GM23338 (cell line): Measurements from ENCODE around the gene SOX13. TPM values are rescaled to one million over a fixed set of nuclear protein-coding genes. Genes with fewer than 3 reads are reported as not detected.
A peak's percentile ranks its signal among the peaks of the same experiment; 100 is the strongest.

ENCODE experiments used
- ATAC-seq: fragments of 200-7000 bp; cut with Tn5 transposase; 3 replicates; pipeline ENCODE4 v1.9.1; 2020
- DNase-seq: peaks from one replicate; pipeline ENCODE4 v3.0.0-alpha.2; 2015; ENCODE audit warnings: low spot score
- H2AFZ ChIP-seq: fragments of 200-600 bp; sonication (generic); 2 replicates; pipeline ENCODE4 v1.8.0; 2016; ENCODE audit warnings: antibody characterized with exemption, mild to moderate bottlenecking, moderate library complexity
- H3F3A ChIP-seq: fragments of 200-600 bp; sonication (generic); replicated peaks from 2 replicates; pipeline ENCODE4 v1.8.0; 2017; ENCODE audit warnings: antibody characterized with exemption, mixed run types, low read depth
- H3K27ac ChIP-seq: fragments of 200-600 bp; sonication (generic); 2 replicates; pipeline ENCODE4 v1.6.1; 2016; ENCODE audit warnings: low read depth
- H3K27me3 ChIP-seq: fragments of 200-600 bp; sonication (generic); 2 replicates; pipeline ENCODE4 v1.8.0; 2016; ENCODE audit warnings: mild to moderate bottlenecking, mixed run types, moderate library complexity; ENCODE audit not compliant: insufficient read depth
- H3K36me3 ChIP-seq: fragments of 200-600 bp; sonication (generic); 2 replicates; pipeline ENCODE4 v1.8.0; 2016; ENCODE audit warnings: mild to moderate bottlenecking; ENCODE audit not compliant: insufficient read depth
- H3K4me1 ChIP-seq: fragments of 200-600 bp; sonication (generic); 2 replicates; pipeline ENCODE4 v1.8.0; 2016; ENCODE audit warnings: mild to moderate bottlenecking, moderate library complexity; ENCODE audit not compliant: insufficient read depth
- H3K4me2 ChIP-seq: fragments of 200-600 bp; sonication (generic); 2 replicates; pipeline ENCODE4 v1.7.1; 2017; ENCODE audit warnings: mixed run types
- H3K4me3 ChIP-seq: fragments of 200-600 bp; sonication (generic); 2 replicates; pipeline ENCODE4 v1.6.1; 2016; ENCODE audit warnings: mixed run types
- H3K79me2 ChIP-seq: fragments of 200-600 bp; sonication (generic); replicated peaks from 2 replicates; pipeline ENCODE4 v1.8.0; 2017; ENCODE audit warnings: mild to moderate bottlenecking; ENCODE audit not compliant: insufficient read depth
- H3K9me2 ChIP-seq: fragments of 200-600 bp; sonication (generic); 2 replicates; pipeline ENCODE4 v1.8.0; 2017; ENCODE audit not compliant: insufficient read depth
- H4K20me1 ChIP-seq: fragments of 200-600 bp; sonication (generic); replicated peaks from 2 replicates; pipeline ENCODE4 v1.8.0; 2017; ENCODE audit warnings: mild to moderate bottlenecking; ENCODE audit not compliant: insufficient read depth
- H3K27ac Mint-ChIP-seq: 2 replicates; pipeline ENCODE4 v1.8.0; 2020; ENCODE audit warnings: inconsistent platforms, mild to moderate bottlenecking, moderate library complexity, mixed read lengths
- H3K27me3 Mint-ChIP-seq: 3 replicates; pipeline ENCODE4 v1.8.0; 2022; ENCODE audit warnings: low read depth, mild to moderate bottlenecking, moderate library complexity, mixed read lengths, inconsistent platforms; ENCODE audit not compliant: insufficient read depth, poor library complexity
- H3K36me3 Mint-ChIP-seq: 3 replicates; pipeline ENCODE4 v1.8.0; 2021; ENCODE audit warnings: low read depth, mild to moderate bottlenecking, inconsistent platforms, moderate library complexity, mixed read lengths
- H3K4me1 Mint-ChIP-seq: 3 replicates; pipeline ENCODE4 v1.8.0; 2020; ENCODE audit warnings: mild to moderate bottlenecking, inconsistent platforms, mixed read lengths
- H3K4me3 Mint-ChIP-seq: 3 replicates; pipeline ENCODE4 v1.8.0; 2021; ENCODE audit warnings: moderate library complexity, mild to moderate bottlenecking, inconsistent platforms, mixed read lengths
- H3K9me3 Mint-ChIP-seq: 3 replicates; pipeline ENCODE4 v1.8.0; 2020; ENCODE audit warnings: moderate library complexity, mild to moderate bottlenecking, inconsistent platforms, mixed read lengths
- CREB1 ChIP-seq: fragments of 250-450 bp; sonication (Bioruptor Pico); IDR thresholded peaks from 2 replicates; pipeline ENCODE4 v1.5.0; 2020; ENCODE audit warnings: low read depth, mild to moderate bottlenecking, moderate library complexity
- NANOG ChIP-seq: IDR thresholded peaks from 2 replicates; pipeline ENCODE4 v1.6.1; 2016; ENCODE audit warnings: antibody characterized with exemption, borderline replicate concordance
- POLR2AphosphoS5 ChIP-seq: IDR thresholded peaks from 2 replicates; pipeline ENCODE4 v1.6.1; 2016; ENCODE audit warnings: antibody characterized with exemption, low read depth
- REST ChIP-seq: IDR thresholded peaks from one replicate; pipeline ENCODE4 v1.6.1; 2018; ENCODE audit warnings: antibody characterized with exemption; ENCODE audit not compliant: unreplicated experiment
- polyA plus RNA-seq: library from polyadenylated mRNA; unstranded; fragments of >200 nt; fragmentation: Nextera tagmentation; extraction: Ambion mirVana; gene quantifications from 2 replicates; pipeline ENCODE4 v1.2.1, GENCODE V29; 2016
- total RNA-seq: library from RNA; depleted of rRNA; stranded (reverse); fragments of >200 nt; shearing (Covaris generic); gene quantifications from 2 replicates; pipeline ENCODE4 v1.2.3, GENCODE V29; 2014
- TF ChIP-seq, protein P1 (sequence below): fragments of 250-450 bp; sonication (Bioruptor Pico); IDR thresholded peaks from 2 replicates; pipeline ENCODE4 v1.5.0; 2020; ENCODE audit warnings: mild to moderate bottlenecking, moderate library complexity

The SOX13 gene
- total and polyA plus RNA-seq, 2 experiments from 2014 or later, result 28.6 to 123 TPM

GRCh38 chr1:204091066-204091465 is 18.2 kb downstream of the SOX13 start:
- peak overlapping the region; percentile 60; the same call in 1 of the 2 replicates for H3K4me2 ChIP-seq
- no peak overlapping the region for H3K27ac Mint-ChIP-seq
- H3K27me3 Mint-ChIP-seq, result peaks cover 9% of the 10 kb centered on the region

More at GRCh38 chr1:204091066-204091465, 18.2 kb downstream of the SOX13 start:
- TF ChIP-seq, protein P1, sequence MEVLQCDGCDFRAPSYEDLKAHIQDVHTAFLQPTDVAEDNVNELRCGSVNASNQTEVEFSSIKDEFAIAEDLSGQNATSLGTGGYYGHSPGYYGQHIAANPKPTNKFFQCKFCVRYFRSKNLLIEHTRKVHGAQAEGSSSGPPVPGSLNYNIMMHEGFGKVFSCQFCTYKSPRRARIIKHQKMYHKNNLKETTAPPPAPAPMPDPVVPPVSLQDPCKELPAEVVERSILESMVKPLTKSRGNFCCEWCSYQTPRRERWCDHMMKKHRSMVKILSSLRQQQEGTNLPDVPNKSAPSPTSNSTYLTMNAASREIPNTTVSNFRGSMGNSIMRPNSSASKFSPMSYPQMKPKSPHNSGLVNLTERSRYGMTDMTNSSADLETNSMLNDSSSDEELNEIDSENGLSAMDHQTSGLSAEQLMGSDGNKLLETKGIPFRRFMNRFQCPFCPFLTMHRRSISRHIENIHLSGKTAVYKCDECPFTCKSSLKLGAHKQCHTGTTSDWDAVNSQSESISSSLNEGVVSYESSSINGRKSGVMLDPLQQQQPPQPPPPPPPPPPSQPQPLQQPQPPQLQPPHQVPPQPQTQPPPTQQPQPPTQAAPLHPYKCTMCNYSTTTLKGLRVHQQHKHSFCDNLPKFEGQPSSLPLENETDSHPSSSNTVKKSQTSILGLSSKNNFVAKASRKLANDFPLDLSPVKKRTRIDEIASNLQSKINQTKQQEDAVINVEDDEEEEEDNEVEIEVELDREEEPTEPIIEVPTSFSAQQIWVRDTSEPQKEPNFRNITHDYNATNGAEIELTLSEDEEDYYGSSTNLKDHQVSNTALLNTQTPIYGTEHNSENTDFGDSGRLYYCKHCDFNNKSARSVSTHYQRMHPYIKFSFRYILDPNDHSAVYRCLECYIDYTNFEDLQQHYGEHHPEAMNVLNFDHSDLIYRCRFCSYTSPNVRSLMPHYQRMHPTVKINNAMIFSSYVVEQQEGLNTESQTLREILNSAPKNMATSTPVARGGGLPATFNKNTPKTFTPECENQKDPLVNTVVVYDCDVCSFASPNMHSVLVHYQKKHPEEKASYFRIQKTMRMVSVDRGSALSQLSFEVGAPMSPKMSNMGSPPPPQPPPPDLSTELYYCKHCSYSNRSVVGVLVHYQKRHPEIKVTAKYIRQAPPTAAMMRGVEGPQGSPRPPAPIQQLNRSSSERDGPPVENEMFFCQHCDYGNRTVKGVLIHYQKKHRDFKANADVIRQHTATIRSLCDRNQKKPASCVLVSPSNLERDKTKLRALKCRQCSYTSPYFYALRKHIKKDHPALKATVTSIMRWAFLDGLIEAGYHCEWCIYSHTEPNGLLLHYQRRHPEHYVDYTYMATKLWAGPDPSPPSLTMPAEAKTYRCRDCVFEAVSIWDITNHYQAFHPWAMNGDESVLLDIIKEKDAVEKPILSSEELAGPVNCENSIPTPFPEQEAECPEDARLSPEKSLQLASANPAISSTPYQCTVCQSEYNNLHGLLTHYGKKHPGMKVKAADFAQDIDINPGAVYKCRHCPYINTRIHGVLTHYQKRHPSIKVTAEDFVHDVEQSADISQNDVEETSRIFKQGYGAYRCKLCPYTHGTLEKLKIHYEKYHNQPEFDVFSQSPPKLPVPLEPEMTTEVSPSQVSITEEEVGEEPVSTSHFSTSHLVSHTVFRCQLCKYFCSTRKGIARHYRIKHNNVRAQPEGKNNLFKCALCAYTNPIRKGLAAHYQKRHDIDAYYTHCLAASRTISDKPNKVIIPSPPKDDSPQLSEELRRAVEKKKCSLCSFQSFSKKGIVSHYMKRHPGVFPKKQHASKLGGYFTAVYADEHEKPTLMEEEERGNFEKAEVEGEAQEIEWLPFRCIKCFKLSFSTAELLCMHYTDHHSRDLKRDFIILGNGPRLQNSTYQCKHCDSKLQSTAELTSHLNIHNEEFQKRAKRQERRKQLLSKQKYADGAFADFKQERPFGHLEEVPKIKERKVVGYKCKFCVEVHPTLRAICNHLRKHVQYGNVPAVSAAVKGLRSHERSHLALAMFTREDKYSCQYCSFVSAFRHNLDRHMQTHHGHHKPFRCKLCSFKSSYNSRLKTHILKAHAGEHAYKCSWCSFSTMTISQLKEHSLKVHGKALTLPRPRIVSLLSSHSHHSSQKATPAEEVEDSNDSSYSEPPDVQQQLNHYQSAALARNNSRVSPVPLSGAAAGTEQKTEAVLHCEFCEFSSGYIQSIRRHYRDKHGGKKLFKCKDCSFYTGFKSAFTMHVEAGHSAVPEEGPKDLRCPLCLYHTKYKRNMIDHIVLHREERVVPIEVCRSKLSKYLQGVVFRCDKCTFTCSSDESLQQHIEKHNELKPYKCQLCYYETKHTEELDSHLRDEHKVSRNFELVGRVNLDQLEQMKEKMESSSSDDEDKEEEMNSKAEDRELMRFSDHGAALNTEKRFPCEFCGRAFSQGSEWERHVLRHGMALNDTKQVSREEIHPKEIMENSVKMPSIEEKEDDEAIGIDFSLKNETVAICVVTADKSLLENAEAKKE, result no peak
- TF ChIP-seq CREB1 (no peak), REST (no peak), POLR2AphosphoS5 (no peak), NANOG (no peak)
- H3K27ac ChIP-seq, result peak overlapping the region; percentile 59; the same call in 1 of the 2 replicates
- no peak overlapping the region; the same call in 1 of the 2 replicates for H3K4me3 ChIP-seq
- DNase-seq (no peak), ATAC-seq (no peak)
- peaks cover 96% of the 10 kb centered on the region for H3K4me1 ChIP-seq
- H3K4me3 Mint-ChIP-seq, result no peak overlapping the region; the same call in 2 of the 3 replicates
- no peaks in the 10 kb centered on the region for H3K9me3 Mint-ChIP-seq
- no peaks in the 10 kb centered on the region for H3K9me2 ChIP-seq
- peaks cover 31% of the 10 kb centered on the region for H3F3A ChIP-seq
- peaks cover 86% of the 10 kb centered on the region for H4K20me1 ChIP-seq
- peaks cover 5% of the 10 kb centered on the region; the same call in 2 of the 3 replicates for H3K36me3 Mint-ChIP-seq
- peaks cover 100% of the 10 kb centered on the region for H3K79me2 ChIP-seq
- no peaks in the 10 kb centered on the region; the same call in 1 of the 2 replicates for H3K36me3 ChIP-seq
- H3K4me1 Mint-ChIP-seq, result peaks cover 90% of the 10 kb centered on the region
- H3K27me3 ChIP-seq, result no peaks in the 10 kb centered on the region
- H2AFZ ChIP-seq, result no peak overlapping the region
